ENCODE results near the gene EPB41L3.

- TF ChIP-seq, protein P1, sequence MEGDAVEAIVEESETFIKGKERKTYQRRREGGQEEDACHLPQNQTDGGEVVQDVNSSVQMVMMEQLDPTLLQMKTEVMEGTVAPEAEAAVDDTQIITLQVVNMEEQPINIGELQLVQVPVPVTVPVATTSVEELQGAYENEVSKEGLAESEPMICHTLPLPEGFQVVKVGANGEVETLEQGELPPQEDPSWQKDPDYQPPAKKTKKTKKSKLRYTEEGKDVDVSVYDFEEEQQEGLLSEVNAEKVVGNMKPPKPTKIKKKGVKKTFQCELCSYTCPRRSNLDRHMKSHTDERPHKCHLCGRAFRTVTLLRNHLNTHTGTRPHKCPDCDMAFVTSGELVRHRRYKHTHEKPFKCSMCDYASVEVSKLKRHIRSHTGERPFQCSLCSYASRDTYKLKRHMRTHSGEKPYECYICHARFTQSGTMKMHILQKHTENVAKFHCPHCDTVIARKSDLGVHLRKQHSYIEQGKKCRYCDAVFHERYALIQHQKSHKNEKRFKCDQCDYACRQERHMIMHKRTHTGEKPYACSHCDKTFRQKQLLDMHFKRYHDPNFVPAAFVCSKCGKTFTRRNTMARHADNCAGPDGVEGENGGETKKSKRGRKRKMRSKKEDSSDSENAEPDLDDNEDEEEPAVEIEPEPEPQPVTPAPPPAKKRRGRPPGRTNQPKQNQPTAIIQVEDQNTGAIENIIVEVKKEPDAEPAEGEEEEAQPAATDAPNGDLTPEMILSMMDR (conservative IDR thresholded peaks at IDR 0.05; ENCODE audit: low read length) = no peak
- no peak for TF ChIP-seq EZH2phosphoT487 (IDR thresholded peaks at IDR 0.05; ENCODE audit: borderline replicate concordance, low read depth, low read length)
Observed at GRCh38 chr18:5370332-5370731, 173.5 kb downstream of the EPB41L3 start.

Data from OCI-LY7 (cell line).